CD14-positive monocyte (primary cell): Measurements from ENCODE around the gene SAT2. TPM values are rescaled to one million over a fixed set of nuclear protein-coding genes. Genes with fewer than 3 reads are reported as not detected.

Experiments used
- DNase-seq, 3 donors: peaks; one replicate each; pipeline ENCODE4 v3.0.0-alpha.2; 2011 to 2022
- H2AFZ ChIP-seq: 2 replicates; pipeline ENCODE4 v1.6.0; 2012; ENCODE audit warnings: mild to moderate bottlenecking, low read depth, low read length, inconsistent platforms; ENCODE audit not compliant: insufficient read depth, poor library complexity, severe bottlenecking
- H3K27ac ChIP-seq, 2 donors: 1 replicate in 1 of 2; 2 replicates in 1 of 2; pipeline ENCODE4 v1.5.1; 2012 to 2013; ENCODE audit warnings: low read length in 2 of 2, control low read depth in 1 of 2, inconsistent platforms in 1 of 2, low read depth in 1 of 2, mild to moderate bottlenecking in 1 of 2
- H3K27me3 ChIP-seq, 2 donors: one replicate each; pipeline versions ENCODE4 v1.6.0 to v1.6.1; 2011 to 2013; ENCODE audit warnings: low read length in 2 of 2; ENCODE audit not compliant: control insufficient read depth in 2 of 2, insufficient read depth in 2 of 2
- H3K36me3 ChIP-seq, 2 donors: replicated peaks in 1 of 2; 1 replicate in 1 of 2; 2 replicates in 1 of 2; pipeline versions ENCODE4 v1.5.1 to v1.6.1; 2012 to 2013; ENCODE audit warnings: low read length in 2 of 2, control low read depth in 1 of 2, inconsistent platforms in 1 of 2, mild to moderate bottlenecking in 1 of 2; ENCODE audit not compliant: insufficient read depth in 2 of 2, control insufficient read depth in 1 of 2
- H3K4me1 ChIP-seq, 2 donors: 1 replicate in 1 of 2; 2 replicates in 1 of 2; pipeline versions ENCODE4 v1.5.1 to v1.6.1; 2012 to 2013; ENCODE audit warnings: low read length in 2 of 2, control low read depth in 1 of 2, inconsistent platforms in 1 of 2, mild to moderate bottlenecking in 1 of 2, moderate library complexity in 1 of 2; ENCODE audit not compliant: insufficient read depth in 2 of 2, control insufficient read depth in 1 of 2
- H3K4me2 ChIP-seq: replicated peaks from 2 replicates; pipeline ENCODE3; 2012; ENCODE audit warnings: low read length, moderate library complexity, mild to moderate bottlenecking; ENCODE audit not compliant: poor library complexity, severe bottlenecking; ENCODE audit errors: extremely low read depth
- H3K4me3 ChIP-seq, 3 experiments: fragments of 200-600 bp in 1 of 3; sonication (generic) in 1 of 3; replicated peaks in 1 of 3; 1 replicate in 2 of 3; 2 replicates in 1 of 3; pipeline ENCODE4 v1.5.1; 2011 to 2013; ENCODE audit warnings: low read length in 3 of 3, mild to moderate bottlenecking in 3 of 3, control low read depth in 2 of 3, low read depth in 2 of 3, inconsistent platforms in 1 of 3, moderate library complexity in 1 of 3
- H3K79me2 ChIP-seq: 2 replicates; pipeline ENCODE4 v1.6.0; 2012; ENCODE audit warnings: mild to moderate bottlenecking, control low read depth, inconsistent platforms, low read length, moderate library complexity; ENCODE audit not compliant: insufficient read depth
- H3K9ac ChIP-seq: 2 replicates; pipeline ENCODE4 v1.6.0; 2017; ENCODE audit warnings: low read length, mild to moderate bottlenecking; ENCODE audit not compliant: insufficient read depth, poor library complexity, severe bottlenecking
- H3K9me3 ChIP-seq, 2 donors: replicated peaks in 1 of 2; 1 replicate in 1 of 2; 2 replicates in 1 of 2; pipeline versions ENCODE4 v1.5.1 to v1.6.1; 2012 to 2013; ENCODE audit warnings: low read length in 2 of 2, control low read depth in 1 of 2; ENCODE audit not compliant: control insufficient read depth in 1 of 2, insufficient read depth in 1 of 2
- H4K20me1 ChIP-seq: 2 replicates; pipeline ENCODE4 v1.6.0; 2012; ENCODE audit warnings: mild to moderate bottlenecking, low read length, control low read depth, moderate library complexity; ENCODE audit not compliant: insufficient read depth
- H3K27ac Mint-ChIP-seq, 7 donors: one replicate each; pipeline ENCODE4 v1.8.0; 2020; ENCODE audit warnings: mild to moderate bottlenecking in 7 of 7, mixed read lengths in 7 of 7, moderate library complexity in 6 of 7, inconsistent platforms in 2 of 7
- H3K27me3 Mint-ChIP-seq, 3 donors: one replicate each; pipeline ENCODE4 v1.8.0; 2021 to 2022; ENCODE audit warnings: low read depth in 3 of 3, mild to moderate bottlenecking in 3 of 3, mixed read lengths in 3 of 3, moderate library complexity in 3 of 3, inconsistent platforms in 1 of 3
- H3K36me3 Mint-ChIP-seq, 2 donors: one replicate each; pipeline ENCODE4 v1.8.0; 2020; ENCODE audit warnings: mixed read lengths in 2 of 2, inconsistent platforms in 1 of 2, mild to moderate bottlenecking in 1 of 2
- H3K4me1 Mint-ChIP-seq: one replicate; pipeline ENCODE4 v1.8.0; 2020; ENCODE audit warnings: mild to moderate bottlenecking, mixed read lengths
- H3K4me3 Mint-ChIP-seq, 2 donors: one replicate each; pipeline ENCODE4 v1.8.0; 2020; ENCODE audit warnings: mild to moderate bottlenecking in 2 of 2, mixed read lengths in 2 of 2, moderate library complexity in 1 of 2
- H3K9me3 Mint-ChIP-seq, 7 donors: one replicate each; pipeline ENCODE4 v1.8.0; 2020 to 2022; ENCODE audit warnings: mixed read lengths in 7 of 7, mild to moderate bottlenecking in 6 of 7, moderate library complexity in 6 of 7, inconsistent platforms in 2 of 7
- CTCF ChIP-seq: fragments of 200-600 bp; IDR thresholded peaks from one replicate; pipeline ENCODE4 v1.8.0; 2022; ENCODE audit warnings: antibody characterized with exemption, mild to moderate bottlenecking
- WGBS: methylation state at CpG from one replicate; pipeline ENCODE4 v1.1.5; 2013; ENCODE audit warnings: missing lambda C conversion rate; ENCODE audit not compliant: insufficient coverage; 5-methylcytosine and 5-hydroxymethylcytosine counted together
- intact Hi-C, 2 donors: fragments of 100-400 bp; cut with micrococcal nuclease; formaldehyde crosslinking; loops; one replicate each; pipeline versions ENCODE4 v1.15.0 to v1.15.1; 2023
- polyA plus RNA-seq, 3 donors: library from polyadenylated mRNA; depleted of rRNA in 1 of 3; unstranded in 2 of 3; stranded (reverse) in 1 of 3; fragments of 300-500 nt in 2 of 3; fragments of >200 nt in 1 of 3; fragmentation: Illumina TruSeq in 2 of 3; gene quantifications; 1 replicate in 2 of 3; 2 replicates in 1 of 3; pipeline ENCODE4 v1.2.3, GENCODE V29; 2012 to 2021

Gene SAT2
- polyA plus RNA-seq, 3 donors, result 83.4 to 155 (median 89.8) TPM

- intact Hi-C loops, result no loop called here
- no peak overlapping the region for H3K4me3 ChIP-seq
Observed at GRCh38 chr17:7618608-7619007, 9.0 kb downstream of the SAT2 start.

GRCh38 chr17:7615265-7615747 is 12.3 kb downstream of the SAT2 start:
- intact Hi-C loops, result loop anchor here in 1 of 2 donors (2.0 kb wide), 1 partner anchor 71 kb away; the partner anchor contains the start of gene TP53

More at GRCh38 chr17:7618608-7619007, 9.0 kb downstream of the SAT2 start:
- no peaks in the 10 kb centered on the region for H3K9me3 Mint-ChIP-seq
- 100% methylated on average over 1 of the region's 5 CpGs for WGBS
- no peak for TF ChIP-seq CTCF
- H3K4me1 ChIP-seq, result peaks cover 8 to 15% of the 10 kb centered on the region in 2 donors
- peaks cover 5% of the 10 kb centered on the region for H3K4me1 Mint-ChIP-seq
- H4K20me1 ChIP-seq, result peaks cover 4% of the 10 kb centered on the region
- no peak overlapping the region for H3K4me2 ChIP-seq
- H3K36me3 Mint-ChIP-seq, result no peaks in the 10 kb centered on the region
- DNase-seq, result no peak
- H3K27ac ChIP-seq, result no peak overlapping the region
- no peak overlapping the region for H2AFZ ChIP-seq
- no peak overlapping the region for H3K4me3 Mint-ChIP-seq
- H3K79me2 ChIP-seq, result peaks cover 8% of the 10 kb centered on the region
- no peaks in the 10 kb centered on the region for H3K27me3 ChIP-seq
- no peak overlapping the region for H3K9ac ChIP-seq
- H3K36me3 ChIP-seq, result no peaks in the 10 kb centered on the region
- no peak overlapping the region for H3K27ac Mint-ChIP-seq
- H3K9me3 ChIP-seq, result no peaks in the 10 kb centered on the region
- peaks cover 0 to 5% (median 1%) of the 10 kb centered on the region in 3 donors for H3K27me3 Mint-ChIP-seq

More at GRCh38 chr17:7615265-7615747, 12.3 kb downstream of the SAT2 start:
- peaks cover 29% of the 10 kb centered on the region for H4K20me1 ChIP-seq
- H3K4me2 ChIP-seq, result peak overlapping the region; percentile 75
- 8% methylated on average over 14 of the region's 28 CpGs for WGBS
- peak overlapping the region; percentile 73 to 75 for H3K27ac ChIP-seq
- H3K9ac ChIP-seq, result peak overlapping the region; percentile 25
- H2AFZ ChIP-seq, result peak overlapping the region; percentile 80
- H3K4me1 ChIP-seq, result peaks cover 25 to 34% of the 10 kb centered on the region in 2 donors
- DNase-seq, result no peak
- H3K27me3 Mint-ChIP-seq, result peaks cover 0 to 5% (median 1%) of the 10 kb centered on the region in 3 donors
- H3K27me3 ChIP-seq, result no peaks in the 10 kb centered on the region
- H3K27ac Mint-ChIP-seq, result peak overlapping the region; percentile 84 to 93 (median 91)
- no peak for TF ChIP-seq CTCF
- peak overlapping the region; percentile 73 to 84 for H3K4me3 Mint-ChIP-seq
- H3K79me2 ChIP-seq, result peaks cover 41% of the 10 kb centered on the region
- no peaks in the 10 kb centered on the region for H3K9me3 Mint-ChIP-seq
- H3K9me3 ChIP-seq, result no peaks in the 10 kb centered on the region
- H3K4me3 ChIP-seq, result peak overlapping the region; percentile 25 to 82 (median 41)
- peaks cover 6 to 11% of the 10 kb centered on the region in 2 donors for H3K36me3 Mint-ChIP-seq
- H3K4me1 Mint-ChIP-seq, result peaks cover 33% of the 10 kb centered on the region
- H3K36me3 ChIP-seq, result peaks cover 0 to 8% of the 10 kb centered on the region in 2 donors
